ENCODE results near the gene TRMT11. TPM values are rescaled to one million over a fixed set of nuclear protein-coding genes. Genes with fewer than 3 reads are reported as not detected.

Gene TRMT11
- total RNA-seq, 1 donor from 2014 or later = 20.4 TPM

DNA sequence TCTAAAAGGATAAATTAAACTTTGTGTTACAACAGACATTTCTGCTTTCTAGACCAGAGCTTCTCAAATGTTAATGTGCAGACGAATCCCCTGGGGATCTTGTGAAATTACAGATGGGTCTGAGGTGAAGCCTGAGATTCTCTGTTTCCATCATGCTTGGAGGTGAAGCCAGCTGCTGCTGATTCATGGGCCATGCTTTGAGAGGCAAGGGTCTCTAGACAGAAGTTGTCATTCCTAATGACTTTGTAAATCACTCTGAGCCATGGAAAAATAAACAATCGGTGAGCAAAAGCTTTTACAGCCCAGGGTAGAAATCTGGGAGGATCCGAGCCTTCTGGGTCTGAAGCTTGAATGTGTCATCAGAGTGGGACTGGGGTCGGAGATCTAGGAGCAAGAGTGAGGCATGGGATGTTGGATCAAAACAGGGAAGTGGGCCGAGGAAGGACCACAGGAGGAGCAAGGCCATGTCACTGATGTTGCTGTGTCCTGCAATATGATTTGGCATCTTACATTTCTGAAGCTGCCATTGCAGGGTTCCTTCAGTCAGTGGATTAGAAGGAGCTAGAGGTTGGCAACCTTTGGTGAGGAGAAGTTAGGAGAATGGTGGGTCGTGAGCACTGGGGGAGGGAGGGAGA, 77.3 kb downstream of the TRMT11 start:
- Mint-ChIP-seq H3K27me3 (ENCODE audit: unreplicated experiment) (no peaks in the 10 kb centered on the region), H3K4me1 (ENCODE audit: unreplicated experiment) (peaks cover 14% of the 10 kb centered on the region), H3K36me3 (ENCODE audit: unreplicated experiment) (peaks cover 22% of the 10 kb centered on the region), H3K27ac (ENCODE audit: unreplicated experiment) (peak overlapping the region; percentile 56), H3K4me3 (ENCODE audit: unreplicated experiment) (no peak overlapping the region), H3K9me3 (ENCODE audit: unreplicated experiment) (peaks cover 7% of the 10 kb centered on the region)
- no peak for DNase-seq (ENCODE audit: extremely low spot score, unreplicated experiment)
- TF ChIP-seq CTCF (IDR thresholded peaks at IDR 0.05) = no peak

DNA sequence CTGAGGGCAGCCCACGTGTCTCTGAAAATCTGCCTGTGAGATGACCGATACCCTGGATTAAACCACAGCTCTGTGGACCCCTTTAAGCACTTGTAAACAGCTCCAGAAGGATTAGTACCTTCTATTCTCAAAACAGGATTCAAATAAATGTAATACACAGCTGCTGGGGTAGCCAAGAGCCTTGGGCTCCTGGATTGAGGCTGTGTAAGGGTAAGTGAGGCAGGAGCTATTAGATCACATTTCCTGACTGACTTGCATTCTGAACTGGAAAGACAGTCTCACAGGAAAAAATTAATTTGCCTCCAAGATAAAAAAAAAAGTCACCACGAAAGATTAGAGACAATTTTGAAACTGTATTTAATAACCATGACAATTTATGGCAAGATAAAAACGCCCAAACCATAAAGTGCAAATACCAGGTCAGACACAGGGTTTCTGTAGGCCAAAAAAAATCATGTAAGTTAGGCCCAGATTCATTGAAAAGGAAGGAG, 78.0 kb downstream of the TRMT11 start:
- Mint-ChIP-seq H3K4me1 (ENCODE audit: unreplicated experiment) (peaks cover 14% of the 10 kb centered on the region), H3K4me3 (ENCODE audit: unreplicated experiment) (no peak overlapping the region), H3K9me3 (ENCODE audit: unreplicated experiment) (peaks cover 10% of the 10 kb centered on the region), H3K36me3 (ENCODE audit: unreplicated experiment) (peaks cover 24% of the 10 kb centered on the region), H3K27ac (ENCODE audit: unreplicated experiment) (no peak overlapping the region), H3K27me3 (ENCODE audit: unreplicated experiment) (no peaks in the 10 kb centered on the region)
- no peak for TF ChIP-seq CTCF (IDR thresholded peaks at IDR 0.05)
- DNase-seq (ENCODE audit: extremely low spot score, unreplicated experiment) = no peak

GRCh38 chr6:126064748-126065401, 78.5 kb downstream of the TRMT11 start:
- Mint-ChIP-seq H3K27me3 (ENCODE audit: unreplicated experiment) (no peaks in the 10 kb centered on the region), H3K4me3 (ENCODE audit: unreplicated experiment) (no peak overlapping the region), H3K36me3 (ENCODE audit: unreplicated experiment) (peaks cover 21% of the 10 kb centered on the region), H3K9me3 (ENCODE audit: unreplicated experiment) (peaks cover 10% of the 10 kb centered on the region), H3K27ac (ENCODE audit: unreplicated experiment) (no peak overlapping the region), H3K4me1 (ENCODE audit: unreplicated experiment) (peaks cover 14% of the 10 kb centered on the region)
- TF ChIP-seq CTCF (IDR thresholded peaks at IDR 0.05) = no peak
- DNase-seq (ENCODE audit: extremely low spot score, unreplicated experiment) = no peak

- H3K27me3 Mint-ChIP-seq (ENCODE audit: unreplicated experiment) = no peaks in the 10 kb centered on the region
- no peak for DNase-seq (ENCODE audit: extremely low spot score, unreplicated experiment)
- peaks cover 18% of the 10 kb centered on the region for H3K36me3 Mint-ChIP-seq (ENCODE audit: unreplicated experiment)
- H3K27ac Mint-ChIP-seq (ENCODE audit: unreplicated experiment) = no peak overlapping the region
- no peak for TF ChIP-seq CTCF (IDR thresholded peaks at IDR 0.05)
- H3K4me1 Mint-ChIP-seq (ENCODE audit: unreplicated experiment) = peaks cover 14% of the 10 kb centered on the region
- H3K4me3 Mint-ChIP-seq (ENCODE audit: unreplicated experiment) = no peak overlapping the region
- peaks cover 10% of the 10 kb centered on the region for H3K9me3 Mint-ChIP-seq (ENCODE audit: unreplicated experiment)
Measured at GRCh38 chr6:126066053-126067048, 80.0 kb downstream of the TRMT11 start.
